Neuron (in vitro differentiated cells): ENCODE measurements around the gene STC2.
"Not testable (repeated sequence)": the region's sequence is repeated elsewhere in the genome, so short reads cannot be mapped to it uniquely, and the experiment has no call there.

Source experiments
- H2AFZ ChIP-seq: one replicate; pipeline ENCODE4 v1.6.1; 2013; ENCODE audit warnings: low read depth, mild to moderate bottlenecking, inconsistent platforms, low read length, moderate library complexity
- H3K27me3 ChIP-seq: one replicate; pipeline ENCODE4 v1.6.1; 2013; ENCODE audit warnings: low read length; ENCODE audit not compliant: insufficient read depth
- H3K36me3 ChIP-seq: one replicate; pipeline ENCODE4 v1.6.1; 2013; ENCODE audit warnings: low read length; ENCODE audit not compliant: insufficient read depth
- H3K4me1 ChIP-seq: one replicate; pipeline ENCODE4 v1.6.1; 2013; ENCODE audit warnings: low read length; ENCODE audit not compliant: insufficient read depth
- H3K4me3 ChIP-seq: 2 replicates; pipeline ENCODE4 v1.5.1; 2013; ENCODE audit warnings: mild to moderate bottlenecking, low read length, moderate library complexity
- H3K9me3 ChIP-seq: one replicate; pipeline ENCODE4 v1.6.1; 2013; ENCODE audit warnings: low read length

The STC2 gene, protein sequence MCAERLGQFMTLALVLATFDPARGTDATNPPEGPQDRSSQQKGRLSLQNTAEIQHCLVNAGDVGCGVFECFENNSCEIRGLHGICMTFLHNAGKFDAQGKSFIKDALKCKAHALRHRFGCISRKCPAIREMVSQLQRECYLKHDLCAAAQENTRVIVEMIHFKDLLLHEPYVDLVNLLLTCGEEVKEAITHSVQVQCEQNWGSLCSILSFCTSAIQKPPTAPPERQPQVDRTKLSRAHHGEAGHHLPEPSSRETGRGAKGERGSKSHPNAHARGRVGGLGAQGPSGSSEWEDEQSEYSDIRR

DNA sequence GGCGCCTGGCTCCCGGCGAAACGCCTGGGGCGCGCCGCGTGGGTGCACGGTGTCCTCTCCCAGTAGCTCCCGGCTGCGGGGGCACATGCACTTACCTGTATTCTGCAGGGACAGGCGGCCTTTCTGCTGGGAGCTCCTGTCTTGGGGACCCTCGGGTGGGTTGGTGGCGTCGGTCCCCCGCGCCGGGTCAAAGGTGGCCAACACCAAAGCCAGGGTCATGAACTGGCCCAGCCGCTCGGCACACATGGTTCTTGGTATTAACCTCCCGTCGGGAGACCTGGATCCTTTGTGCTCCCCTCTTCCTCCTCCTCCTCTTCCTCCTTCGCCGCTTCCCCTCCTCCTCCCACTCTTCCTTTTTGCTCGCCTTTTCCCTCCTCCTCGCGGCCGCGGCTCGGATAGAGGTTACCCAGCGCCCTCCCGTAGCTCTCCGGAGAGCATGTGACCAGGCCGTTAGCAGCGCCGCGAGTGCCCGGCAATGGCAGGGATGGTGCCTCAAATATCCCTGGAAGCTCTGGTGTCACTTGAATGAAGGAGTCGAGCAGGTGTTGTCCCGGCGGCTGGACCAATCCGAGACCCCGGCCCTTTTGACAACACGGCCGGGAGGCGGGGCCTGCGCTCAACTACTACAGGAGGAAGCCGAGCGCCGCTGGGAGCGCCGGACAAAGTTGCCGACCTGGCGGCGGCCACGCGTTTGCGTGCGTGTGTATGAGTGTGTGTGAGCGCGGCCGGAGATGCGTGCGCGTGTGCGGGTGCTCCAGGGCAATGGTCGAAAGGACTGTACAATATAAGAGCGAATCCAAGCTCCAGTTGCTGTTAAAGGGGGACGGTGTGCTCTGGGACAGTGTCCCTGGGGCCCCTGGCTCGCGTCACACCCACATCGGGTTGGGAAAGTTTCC lies at the start of gene STC2:
Gene STC2, minus strand, starts transcription at position 467 of the 896 bp plus-strand sequence. Its CDS starts 221 bp downstream, at position 246.
- Histone ChIP-seq H3K27me3 (peaks cover 78% of the 10 kb centered on the region), H3K4me3 (peak within 1 kb of the TSS; percentile 44), H2AFZ (peak within 1 kb of the TSS; percentile 62), H3K9me3 (peaks cover 3% of the 10 kb centered on the region), H3K4me1 (peaks cover 25% of the 10 kb centered on the region), H3K36me3 (no peaks in the 10 kb centered on the region)

DNA sequence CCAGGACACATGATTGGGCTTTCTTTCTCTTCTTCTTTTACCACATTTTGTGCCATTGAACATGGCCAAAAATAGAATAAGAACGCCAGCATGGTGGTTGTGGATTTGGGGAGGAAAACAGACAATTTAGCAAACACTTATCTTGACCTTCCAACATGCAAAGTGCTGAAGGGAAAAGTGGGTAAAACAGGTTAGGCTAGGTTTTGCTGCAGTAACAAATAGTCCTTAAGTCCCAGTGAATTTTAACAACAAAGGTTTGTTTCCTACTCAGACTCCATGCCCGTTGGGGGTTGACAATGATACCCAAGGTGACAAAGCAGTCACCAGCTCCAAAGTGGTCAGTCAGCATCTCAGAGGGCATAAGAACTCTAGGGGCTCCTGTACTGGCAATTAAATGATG lies 43.2 kb upstream of the STC2 start:
- H3K4me1 ChIP-seq = no peaks in the 10 kb centered on the region
- no peak overlapping the region for H2AFZ ChIP-seq
- H3K27me3 ChIP-seq = peaks cover 4% of the 10 kb centered on the region
- no peak overlapping the region for H3K4me3 ChIP-seq
- H3K36me3 ChIP-seq = no peaks in the 10 kb centered on the region
- no peaks in the 10 kb centered on the region for H3K9me3 ChIP-seq

DNA sequence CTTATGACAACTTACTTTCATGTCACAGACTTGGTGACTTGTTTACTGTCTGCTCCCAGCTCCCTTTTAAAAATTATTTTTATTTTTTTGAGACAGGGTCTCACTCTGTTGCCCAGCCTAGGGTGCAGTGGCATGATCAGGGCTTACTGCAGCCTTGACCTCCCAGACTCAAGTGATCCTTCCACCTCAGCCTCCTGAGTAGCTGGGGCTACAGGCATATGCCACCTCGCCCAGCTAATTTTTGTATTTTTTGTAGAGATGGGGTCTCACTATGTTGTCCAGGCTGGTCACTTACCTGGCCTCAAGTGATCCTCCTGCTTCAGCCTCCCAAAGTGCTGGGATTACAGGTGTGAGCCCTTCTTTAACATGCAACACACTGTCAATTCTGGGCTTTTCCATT lies 35.2 kb upstream of the STC2 start:
- not testable (repeated sequence) for H3K27me3 ChIP-seq, H3K4me3 ChIP-seq, H3K4me1 ChIP-seq, H3K36me3 ChIP-seq, H2AFZ ChIP-seq, H3K9me3 ChIP-seq

DNA sequence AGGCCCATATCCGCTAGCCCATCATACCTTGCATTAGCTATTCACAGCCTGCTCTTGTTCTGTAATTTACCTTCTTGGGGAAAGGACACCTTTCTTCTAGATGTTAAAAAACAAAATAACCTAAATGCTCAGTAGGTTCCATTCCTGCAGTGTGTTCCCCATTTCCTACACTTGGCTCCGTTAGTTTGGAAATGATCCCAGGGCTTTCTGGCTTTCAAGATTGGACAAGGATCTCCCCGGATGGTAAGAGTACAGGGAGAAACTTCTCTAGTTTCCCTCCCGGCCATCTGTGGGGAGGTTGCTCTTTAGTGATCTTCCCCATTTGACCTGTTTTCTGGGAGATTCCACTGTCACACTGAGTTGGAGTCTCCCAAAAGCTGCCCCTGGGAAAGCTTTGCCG lies 27.3 kb upstream of the STC2 start:
- no peaks in the 10 kb centered on the region for H3K36me3 ChIP-seq
- peaks cover 18% of the 10 kb centered on the region for H3K27me3 ChIP-seq
- no peaks in the 10 kb centered on the region for H3K9me3 ChIP-seq
- no peak overlapping the region for H2AFZ ChIP-seq
- H3K4me1 ChIP-seq = no peaks in the 10 kb centered on the region
- H3K4me3 ChIP-seq = no peak overlapping the region

DNA sequence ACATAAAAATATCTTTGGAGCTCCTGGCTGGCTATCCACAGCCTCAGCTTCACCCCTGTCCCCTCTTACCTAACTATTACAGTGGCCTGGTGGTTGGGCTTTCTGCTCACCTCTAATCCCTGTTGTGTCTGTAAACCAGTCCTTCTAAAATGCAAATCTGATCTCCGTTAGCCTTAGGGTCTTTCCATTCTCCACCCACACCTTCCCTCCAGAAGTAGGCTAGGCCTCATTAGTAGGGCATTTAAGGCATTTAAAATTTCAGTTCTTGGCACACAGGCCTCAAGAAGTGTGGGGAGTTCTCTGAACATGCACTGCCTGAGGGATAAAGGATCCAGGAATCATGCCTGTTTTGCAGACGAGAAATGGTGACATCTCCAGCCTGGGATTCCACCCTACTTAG lies 26.4 kb upstream of the STC2 start:
- no peaks in the 10 kb centered on the region for H3K4me1 ChIP-seq
- H2AFZ ChIP-seq = no peak overlapping the region
- H3K36me3 ChIP-seq = no peaks in the 10 kb centered on the region
- H3K4me3 ChIP-seq = no peak overlapping the region
- peaks cover 18% of the 10 kb centered on the region for H3K27me3 ChIP-seq
- no peaks in the 10 kb centered on the region for H3K9me3 ChIP-seq

DNA sequence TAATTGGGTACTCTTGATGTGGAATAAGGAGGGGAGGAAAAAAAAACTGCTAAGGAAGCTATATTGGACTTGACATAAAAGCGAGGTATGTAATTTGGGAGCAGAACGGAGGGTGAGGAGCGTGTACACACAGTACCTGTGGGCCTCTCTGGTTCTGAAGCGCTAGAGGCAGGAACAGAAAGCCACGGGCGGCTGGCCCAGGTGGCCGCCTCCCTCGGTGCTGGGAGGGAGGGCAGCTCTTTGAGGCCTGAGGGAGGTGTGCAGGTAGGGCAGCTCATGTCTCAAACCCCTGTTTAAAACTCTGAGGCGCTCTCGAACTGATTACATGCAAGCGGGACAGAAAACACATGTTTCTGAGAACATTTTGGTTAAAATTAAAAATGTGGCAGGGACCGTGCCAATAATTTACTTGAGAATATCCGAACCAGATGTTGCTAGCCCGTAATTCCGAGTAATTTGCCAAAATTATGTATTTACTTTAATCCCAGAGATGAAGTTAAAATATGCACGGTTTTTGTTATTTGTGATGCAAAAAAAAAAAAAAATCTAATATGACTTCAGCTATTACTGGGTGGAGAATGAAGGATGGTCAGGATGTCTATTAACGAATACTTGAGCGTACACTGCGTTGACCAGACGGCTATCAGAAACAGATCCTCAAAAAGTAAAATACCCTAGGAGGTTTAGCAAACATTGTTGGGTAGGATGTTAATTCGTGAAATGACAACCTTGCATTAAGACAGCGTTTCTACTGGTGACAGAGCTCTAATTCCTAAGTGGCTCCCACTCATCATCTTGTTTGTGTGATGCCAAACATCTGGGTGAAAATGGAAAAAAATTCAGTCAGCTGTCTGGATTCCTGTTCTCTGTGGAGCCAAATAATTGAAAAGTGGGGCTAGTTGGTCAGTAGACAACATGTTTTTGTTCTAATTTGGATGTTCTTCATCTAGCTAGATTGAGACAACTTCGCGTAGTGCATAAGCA lies 24.4 kb upstream of the STC2 start:
- no peaks in the 10 kb centered on the region for H3K36me3 ChIP-seq
- H3K4me3 ChIP-seq = no peak overlapping the region
- H2AFZ ChIP-seq = no peak overlapping the region
- H3K27me3 ChIP-seq = peaks cover 12% of the 10 kb centered on the region
- no peaks in the 10 kb centered on the region for H3K4me1 ChIP-seq
- no peaks in the 10 kb centered on the region for H3K9me3 ChIP-seq

DNA sequence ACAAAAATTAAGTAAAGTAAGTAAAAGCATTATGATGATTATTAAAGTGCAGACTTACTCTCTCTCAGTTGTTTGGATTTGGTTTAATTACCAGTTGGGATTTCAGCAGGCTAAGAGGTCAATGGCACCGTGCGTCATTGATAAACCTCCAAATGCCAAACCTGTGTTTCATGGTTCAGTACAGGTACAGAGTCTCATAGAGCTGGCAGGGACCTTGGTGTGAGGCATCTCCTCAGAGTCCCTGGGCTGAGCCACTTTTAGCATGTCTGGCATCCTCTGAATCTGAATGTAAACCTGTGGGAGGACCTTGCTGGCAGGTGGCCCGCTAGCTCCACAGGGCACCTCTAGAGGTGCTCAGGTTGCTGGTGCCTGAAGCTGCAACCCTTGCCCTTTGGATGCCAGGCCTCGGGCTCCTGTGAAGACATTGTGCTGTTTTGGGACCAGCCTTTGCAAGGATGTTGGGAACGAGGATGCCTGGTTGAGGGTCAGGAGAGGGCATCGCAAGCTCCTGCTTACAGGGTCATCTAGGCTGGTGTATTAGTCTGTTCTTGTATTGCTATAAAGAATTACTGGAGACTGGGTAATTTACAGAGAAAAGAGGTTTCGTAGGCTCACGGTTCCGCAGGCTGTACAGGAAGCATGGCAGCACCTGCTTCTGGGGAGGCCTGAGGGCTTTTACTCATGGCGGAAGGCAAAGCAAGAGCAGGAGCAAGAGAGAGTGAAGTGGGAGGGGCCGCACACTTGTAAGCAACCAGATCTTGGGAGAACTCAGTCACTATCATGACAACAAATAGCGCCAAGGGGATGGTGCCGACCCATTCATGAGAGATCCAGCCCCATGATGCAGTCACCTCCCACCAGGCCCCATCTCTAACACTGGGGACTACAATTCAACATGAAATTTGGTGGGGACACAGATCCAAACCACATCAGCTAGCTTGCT lies 14.9 kb upstream of the STC2 start:
- Histone ChIP-seq H3K4me3 (no peak overlapping the region), H3K4me1 (no peaks in the 10 kb centered on the region), H2AFZ (no peak overlapping the region), H3K9me3 (no peaks in the 10 kb centered on the region), H3K36me3 (no peaks in the 10 kb centered on the region), H3K27me3 (peaks cover 19% of the 10 kb centered on the region)

DNA sequence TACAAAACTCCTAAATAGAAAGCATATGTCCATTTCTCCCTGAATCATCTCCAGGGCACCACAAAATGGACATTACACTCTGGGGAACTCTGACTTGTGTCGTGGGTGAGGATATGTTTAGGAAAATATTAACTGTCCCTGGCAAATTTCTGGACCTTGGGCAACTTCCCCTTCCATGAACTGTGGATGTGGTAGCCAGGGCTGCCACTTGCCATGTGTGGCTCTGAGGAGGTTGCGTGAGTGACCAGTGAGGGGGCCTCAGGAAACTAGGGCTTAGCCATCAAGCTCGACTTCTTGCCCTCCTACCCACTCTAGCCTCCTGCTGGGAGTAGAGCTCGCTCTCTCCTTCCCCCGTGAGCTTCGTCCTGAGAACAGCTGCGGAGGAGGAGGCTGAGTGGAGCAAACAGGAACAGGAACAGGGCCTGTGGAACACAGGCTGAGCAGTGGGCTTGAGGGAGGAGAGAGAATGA lies 13.8 kb upstream of the STC2 start:
- no peaks in the 10 kb centered on the region for H3K9me3 ChIP-seq
- H2AFZ ChIP-seq = no peak overlapping the region
- H3K27me3 ChIP-seq = peaks cover 19% of the 10 kb centered on the region
- no peaks in the 10 kb centered on the region for H3K4me1 ChIP-seq
- no peaks in the 10 kb centered on the region for H3K36me3 ChIP-seq
- H3K4me3 ChIP-seq = no peak overlapping the region

DNA sequence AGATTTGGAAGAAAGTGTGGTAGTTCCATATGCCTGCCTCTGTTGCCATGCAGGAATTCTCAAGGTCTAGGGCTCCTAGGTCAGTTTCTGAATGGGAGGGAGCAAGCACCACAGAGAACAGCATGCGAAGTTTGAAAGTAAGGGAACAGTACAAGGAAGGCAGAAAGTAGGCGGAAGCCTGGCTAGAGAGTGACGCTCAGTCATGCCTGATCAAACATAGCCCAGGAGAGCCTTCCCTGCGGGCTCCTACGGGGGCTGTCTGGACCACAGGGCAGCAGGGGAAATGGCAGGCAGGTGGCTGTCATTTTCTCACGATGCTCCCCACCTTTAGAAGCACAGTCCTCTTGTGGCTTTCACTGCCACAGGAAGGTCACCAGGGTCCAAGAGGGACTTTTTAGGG lies 12.8 kb upstream of the STC2 start:
- Histone ChIP-seq H3K36me3 (no peaks in the 10 kb centered on the region), H2AFZ (no peak overlapping the region), H3K9me3 (no peaks in the 10 kb centered on the region), H3K4me3 (no peak overlapping the region), H3K27me3 (peaks cover 20% of the 10 kb centered on the region), H3K4me1 (no peaks in the 10 kb centered on the region)

DNA sequence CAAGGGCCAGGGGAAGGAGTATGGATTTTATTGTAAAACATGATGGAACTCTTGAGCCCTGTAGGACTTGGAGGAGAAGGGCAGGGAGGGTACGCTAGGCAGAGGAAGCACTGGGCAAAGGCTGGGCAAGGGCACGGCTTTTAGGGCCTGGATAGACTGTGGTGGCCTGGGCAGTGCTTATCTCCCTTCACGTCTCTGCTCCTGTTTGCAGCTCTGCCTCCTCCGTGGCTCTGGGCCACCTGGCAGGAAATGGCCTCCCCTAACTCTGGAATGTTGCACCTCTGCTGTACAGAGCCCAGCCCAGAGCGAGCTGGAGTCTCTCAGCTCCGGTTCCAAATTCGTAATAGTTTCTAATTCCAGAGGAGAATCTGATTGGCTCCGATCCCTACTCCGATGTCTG lies 12.2 kb upstream of the STC2 start:
- Histone ChIP-seq H2AFZ (no peak overlapping the region), H3K4me3 (no peak overlapping the region), H3K27me3 (peaks cover 20% of the 10 kb centered on the region), H3K36me3 (no peaks in the 10 kb centered on the region), H3K9me3 (no peaks in the 10 kb centered on the region), H3K4me1 (no peaks in the 10 kb centered on the region)

DNA sequence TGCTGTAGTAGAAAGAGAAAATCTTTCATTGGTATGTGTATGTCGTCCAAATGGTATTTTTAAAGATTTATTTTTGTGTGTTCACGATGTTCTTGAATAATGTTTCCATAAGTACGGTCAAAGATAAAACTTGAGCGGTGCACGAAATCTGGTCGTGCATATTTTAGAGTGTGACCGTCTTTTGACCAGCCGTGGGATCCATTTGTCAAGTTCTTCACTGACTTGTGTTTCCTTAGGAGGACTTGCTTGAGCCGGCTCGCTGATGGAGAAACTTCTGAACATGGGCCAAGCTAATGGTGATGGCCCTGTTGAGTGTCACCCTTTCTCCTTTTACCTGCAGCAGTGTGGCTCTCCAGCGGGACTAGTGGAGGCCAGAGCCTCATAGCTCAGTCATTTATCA lies 11.1 kb upstream of the STC2 start:
- Histone ChIP-seq H3K36me3 (no peaks in the 10 kb centered on the region), H2AFZ (no peak overlapping the region), H3K4me3 (no peak overlapping the region), H3K4me1 (no peaks in the 10 kb centered on the region), H3K9me3 (no peaks in the 10 kb centered on the region), H3K27me3 (peaks cover 18% of the 10 kb centered on the region)
